ENCODE results near the gene SV2B.

Gene SV2B

DNA sequence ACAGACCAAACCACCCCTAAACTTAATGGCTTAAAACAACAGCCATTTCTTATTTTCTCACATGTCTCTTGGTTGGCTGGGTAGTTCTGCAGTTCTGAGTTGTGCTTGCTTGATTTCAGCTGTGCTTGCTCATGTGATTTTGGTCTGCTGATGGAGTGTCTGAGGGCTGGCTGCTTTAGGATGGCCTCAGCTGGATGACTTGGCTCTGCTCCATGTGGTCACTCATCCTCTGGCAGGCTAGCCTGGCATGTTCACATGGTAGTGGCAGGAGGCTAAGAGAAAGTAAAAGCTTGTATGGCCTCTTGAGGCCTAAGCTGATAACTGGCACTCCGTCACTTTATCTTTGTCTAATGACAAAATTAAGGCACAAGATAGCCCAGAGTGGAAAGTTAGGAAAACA, 4.1 kb downstream of the SV2B start:
- DNase-seq (ENCODE audit: low spot score), result no peak

- no peak for DNase-seq (ENCODE audit: low spot score)
These were observed 8.4 kb downstream of the SV2B start for GRCh38 chr15:91108421-91108820.

- no peak for DNase-seq (ENCODE audit: low spot score)
These were observed 9.8 kb downstream of the SV2B start for GRCh38 chr15:91109885-91110284.

DNA sequence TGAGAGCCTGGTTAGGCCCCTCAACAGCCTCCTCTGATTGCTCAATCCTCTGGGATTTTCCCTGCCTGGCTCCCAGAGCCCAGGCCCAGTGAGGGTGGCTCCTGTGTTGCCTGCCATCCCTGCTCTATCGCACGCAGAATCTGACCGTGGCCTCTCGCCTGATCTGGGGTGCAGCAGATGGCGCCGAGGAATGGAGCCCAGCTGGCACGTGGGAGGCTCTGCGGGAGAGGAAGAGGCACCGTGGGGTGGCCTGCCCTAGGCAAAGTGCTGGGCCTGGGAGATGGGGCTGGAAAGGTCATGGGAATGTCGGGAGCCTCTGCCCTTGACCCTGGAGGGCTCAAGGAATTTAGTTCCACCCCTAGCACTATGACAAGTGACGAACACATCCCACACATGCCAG, 10.3 kb downstream of the SV2B start:
- no peak for DNase-seq (ENCODE audit: low spot score)

DNA sequence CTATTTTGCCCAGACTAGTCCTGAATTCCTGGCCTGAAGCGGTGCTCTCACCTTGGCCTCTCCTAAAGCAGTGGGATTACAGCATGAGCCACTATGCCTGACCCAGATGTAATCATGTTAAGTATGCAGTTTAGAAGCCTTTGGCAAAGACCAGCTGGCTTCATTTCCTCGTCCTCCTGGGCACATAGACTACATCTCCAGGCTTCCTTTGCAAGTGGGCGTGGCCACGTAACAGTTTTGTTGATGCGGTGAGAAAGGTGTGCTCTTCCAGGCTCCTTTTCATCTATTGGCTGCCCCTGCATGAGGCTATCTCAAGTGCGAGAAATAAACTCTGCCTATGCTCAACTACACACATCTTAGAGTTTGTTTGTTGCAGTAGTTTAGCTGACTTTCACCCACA, 13.0 kb downstream of the SV2B start:
- peak; percentile 17 for DNase-seq (ENCODE audit: low spot score)

GRCh38 chr15:91114301-91114700, 14.2 kb downstream of the SV2B start:
- DNase-seq (ENCODE audit: low spot score), result no peak

- DNase-seq (ENCODE audit: low spot score), result peak; percentile 20
These were observed 16.3 kb downstream of the SV2B start for GRCh38 chr15:91116113-91117067.

DNA sequence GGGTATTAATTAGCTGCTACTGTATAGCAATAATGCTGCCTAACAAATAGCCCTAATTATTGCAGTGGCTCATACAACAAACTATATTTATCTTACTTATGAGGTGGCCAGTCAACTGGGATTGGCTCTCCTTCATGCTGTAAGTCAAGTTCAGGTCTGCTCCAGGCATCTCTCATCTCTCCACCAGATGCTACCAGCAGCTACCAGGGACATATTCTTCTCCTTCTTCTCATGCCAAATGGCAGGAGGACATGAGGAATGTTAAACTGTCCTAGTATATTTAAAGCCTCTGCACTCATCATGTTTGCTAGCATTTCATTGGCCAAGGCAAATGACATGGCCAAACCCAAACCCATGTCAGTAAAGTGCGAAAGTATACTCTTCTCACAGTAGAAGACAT, 17.3 kb downstream of the SV2B start:
- no peak for DNase-seq (ENCODE audit: low spot score)

DNA sequence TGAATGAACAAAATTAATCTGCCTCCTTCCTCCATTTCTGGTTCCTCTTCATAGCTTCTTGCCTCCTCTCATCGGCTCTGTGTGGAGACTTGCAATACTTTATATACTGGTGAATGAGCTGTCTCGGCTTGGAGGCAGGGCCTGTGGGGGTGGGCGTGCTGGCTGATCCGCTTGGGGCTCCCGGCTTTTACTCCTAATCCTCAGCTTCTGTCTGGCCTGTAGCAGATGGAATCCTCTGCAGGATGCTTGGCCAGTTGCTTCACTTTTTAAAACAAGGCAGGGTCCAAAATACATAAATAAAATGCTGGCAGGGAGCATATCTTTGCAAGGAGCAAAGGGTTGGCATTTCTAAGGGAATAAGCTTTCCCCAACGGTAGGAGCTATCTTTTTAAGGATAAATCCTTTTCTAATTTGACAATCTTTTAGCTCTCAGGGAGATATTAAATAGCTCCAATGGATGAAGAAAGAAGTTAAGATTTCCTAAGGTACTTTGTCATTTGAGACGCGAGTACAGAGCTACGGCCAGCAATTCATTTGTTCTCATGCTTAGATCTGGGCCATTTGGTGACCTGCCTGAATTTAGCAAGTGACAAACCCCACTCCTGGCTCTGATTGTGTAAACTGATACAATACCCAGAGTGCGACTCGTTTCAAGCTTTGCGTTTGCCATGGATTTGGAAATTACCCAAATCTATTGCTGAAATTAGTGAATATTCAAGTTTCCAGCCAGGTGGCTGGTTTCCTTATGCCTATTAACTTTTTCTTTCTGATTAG, 18.9 kb downstream of the SV2B start:
- DNase-seq (ENCODE audit: low spot score), result no peak

- no peak for DNase-seq (ENCODE audit: low spot score)
These were observed 22.2 kb downstream of the SV2B start for GRCh38 chr15:91122296-91122695.

DNA sequence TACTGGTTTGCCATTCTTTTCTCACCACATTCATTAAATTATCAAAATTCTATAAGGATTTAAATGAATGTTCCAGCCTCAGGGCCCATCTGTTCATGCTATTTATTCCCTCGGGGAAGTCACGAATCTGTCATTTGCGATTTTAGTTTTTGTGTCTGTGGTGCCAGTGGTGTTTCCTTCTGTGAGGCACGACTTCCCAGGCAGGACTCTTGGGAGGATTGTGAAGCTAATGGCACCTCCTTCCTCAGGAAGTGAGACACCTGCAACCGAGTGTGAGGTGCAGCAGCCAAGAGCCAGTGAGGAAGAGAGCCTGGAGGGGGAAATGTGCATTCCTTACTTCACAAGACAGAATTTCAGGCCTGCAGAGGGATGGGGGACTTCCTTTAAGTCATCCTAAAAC, 24.1 kb downstream of the SV2B start:
- no peak for DNase-seq (ENCODE audit: low spot score)

DNA sequence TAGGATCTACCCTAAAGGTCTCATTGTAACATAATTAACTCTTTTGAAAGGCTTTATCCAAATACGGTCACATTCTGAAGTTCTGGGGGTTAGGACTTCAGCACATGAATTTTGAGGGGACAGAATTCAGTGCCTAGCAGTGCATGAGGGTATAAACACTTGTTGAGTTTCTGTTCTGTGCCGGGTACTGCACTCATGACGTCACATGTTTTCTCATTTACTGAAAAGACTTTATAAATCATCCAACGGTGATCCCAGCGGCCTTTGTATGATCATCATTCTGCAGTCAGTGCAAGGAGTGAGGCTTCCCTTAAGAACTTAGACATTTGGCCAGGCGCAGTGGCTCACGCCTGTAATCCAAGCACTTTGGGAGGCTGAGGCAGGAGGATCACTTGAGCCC, 25.1 kb downstream of the SV2B start:
- no peak for DNase-seq (ENCODE audit: low spot score)

DNA sequence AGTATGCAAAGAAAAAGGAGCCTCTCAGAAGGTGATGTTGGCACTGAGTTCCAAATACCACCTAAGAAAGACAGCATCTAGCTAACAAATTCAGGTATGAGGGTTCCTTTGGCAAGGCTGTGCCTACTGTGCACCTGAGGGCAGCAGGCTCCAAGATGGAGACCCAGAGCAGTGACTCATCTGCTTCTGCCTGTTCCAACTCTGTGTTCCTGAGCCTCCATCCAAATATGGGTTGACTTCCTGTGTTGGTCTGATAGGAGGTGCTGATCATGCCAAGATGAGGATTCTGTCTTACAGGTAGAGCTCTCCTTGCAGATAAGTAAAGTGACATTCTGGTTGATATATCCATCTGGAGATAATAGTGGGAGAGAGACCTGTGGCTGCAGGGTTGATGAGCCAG, 26.0 kb downstream of the SV2B start:
- DNase-seq (ENCODE audit: low spot score), result peak; percentile 13

GRCh38 chr15:91127236-91127955, 27.3 kb downstream of the SV2B start:
- no peak for DNase-seq (ENCODE audit: low spot score)

GRCh38 chr15:91128016-91128415, 28.0 kb downstream of the SV2B start:
- no peak for DNase-seq (ENCODE audit: low spot score)

- DNase-seq (ENCODE audit: low spot score), result no peak
These were observed 29.4 kb downstream of the SV2B start for GRCh38 chr15:91129436-91129835.

GRCh38 chr15:91132079-91132478, 32.0 kb downstream of the SV2B start:
- DNase-seq (ENCODE audit: low spot score), result no peak

GRCh38 chr15:91133511-91133910, 33.5 kb downstream of the SV2B start:
- no peak for DNase-seq (ENCODE audit: low spot score)

GRCh38 chr15:91135201-91136130, 35.4 kb downstream of the SV2B start:
- no peak for DNase-seq (ENCODE audit: low spot score)

- DNase-seq (ENCODE audit: low spot score), result no peak
These were observed 36.4 kb downstream of the SV2B start for GRCh38 chr15:91136386-91136923.

GRCh38 chr15:91140601-91141000, 40.5 kb downstream of the SV2B start:
- DNase-seq (ENCODE audit: low spot score), result no peak
